GM23338 (cell line): ENCODE measurements around the gene COL16A1. TPM values are rescaled to one million over a fixed set of nuclear protein-coding genes. Genes with fewer than 3 reads are reported as not detected.

Experiments
- ATAC-seq: fragments of 200-7000 bp; cut with Tn5 transposase; 3 replicates; pipeline ENCODE4 v1.9.1; 2020
- DNase-seq: peaks from one replicate; pipeline ENCODE4 v3.0.0-alpha.2; 2015; ENCODE audit warnings: low spot score
- H2AFZ ChIP-seq: fragments of 200-600 bp; sonication (generic); 2 replicates; pipeline ENCODE4 v1.8.0; 2016; ENCODE audit warnings: antibody characterized with exemption, mild to moderate bottlenecking, moderate library complexity
- H3F3A ChIP-seq: fragments of 200-600 bp; sonication (generic); replicated peaks from 2 replicates; pipeline ENCODE4 v1.8.0; 2017; ENCODE audit warnings: antibody characterized with exemption, mixed run types, low read depth
- H3K27ac ChIP-seq: fragments of 200-600 bp; sonication (generic); 2 replicates; pipeline ENCODE4 v1.6.1; 2016; ENCODE audit warnings: low read depth
- H3K27me3 ChIP-seq: fragments of 200-600 bp; sonication (generic); 2 replicates; pipeline ENCODE4 v1.8.0; 2016; ENCODE audit warnings: mild to moderate bottlenecking, mixed run types, moderate library complexity; ENCODE audit not compliant: insufficient read depth
- H3K36me3 ChIP-seq: fragments of 200-600 bp; sonication (generic); 2 replicates; pipeline ENCODE4 v1.8.0; 2016; ENCODE audit warnings: mild to moderate bottlenecking; ENCODE audit not compliant: insufficient read depth
- H3K4me1 ChIP-seq: fragments of 200-600 bp; sonication (generic); 2 replicates; pipeline ENCODE4 v1.8.0; 2016; ENCODE audit warnings: mild to moderate bottlenecking, moderate library complexity; ENCODE audit not compliant: insufficient read depth
- H3K4me2 ChIP-seq: fragments of 200-600 bp; sonication (generic); 2 replicates; pipeline ENCODE4 v1.7.1; 2017; ENCODE audit warnings: mixed run types
- H3K4me3 ChIP-seq: fragments of 200-600 bp; sonication (generic); 2 replicates; pipeline ENCODE4 v1.6.1; 2016; ENCODE audit warnings: mixed run types
- H3K79me2 ChIP-seq: fragments of 200-600 bp; sonication (generic); replicated peaks from 2 replicates; pipeline ENCODE4 v1.8.0; 2017; ENCODE audit warnings: mild to moderate bottlenecking; ENCODE audit not compliant: insufficient read depth
- H3K9me2 ChIP-seq: fragments of 200-600 bp; sonication (generic); 2 replicates; pipeline ENCODE4 v1.8.0; 2017; ENCODE audit not compliant: insufficient read depth
- H4K20me1 ChIP-seq: fragments of 200-600 bp; sonication (generic); replicated peaks from 2 replicates; pipeline ENCODE4 v1.8.0; 2017; ENCODE audit warnings: mild to moderate bottlenecking; ENCODE audit not compliant: insufficient read depth
- H3K27ac Mint-ChIP-seq: 2 replicates; pipeline ENCODE4 v1.8.0; 2020; ENCODE audit warnings: inconsistent platforms, mild to moderate bottlenecking, moderate library complexity, mixed read lengths
- H3K27me3 Mint-ChIP-seq: 3 replicates; pipeline ENCODE4 v1.8.0; 2022; ENCODE audit warnings: low read depth, mild to moderate bottlenecking, moderate library complexity, mixed read lengths, inconsistent platforms; ENCODE audit not compliant: insufficient read depth, poor library complexity
- H3K36me3 Mint-ChIP-seq: 3 replicates; pipeline ENCODE4 v1.8.0; 2021; ENCODE audit warnings: low read depth, mild to moderate bottlenecking, inconsistent platforms, moderate library complexity, mixed read lengths
- H3K4me1 Mint-ChIP-seq: 3 replicates; pipeline ENCODE4 v1.8.0; 2020; ENCODE audit warnings: mild to moderate bottlenecking, inconsistent platforms, mixed read lengths
- H3K4me3 Mint-ChIP-seq: 3 replicates; pipeline ENCODE4 v1.8.0; 2021; ENCODE audit warnings: moderate library complexity, mild to moderate bottlenecking, inconsistent platforms, mixed read lengths
- H3K9me3 Mint-ChIP-seq: 3 replicates; pipeline ENCODE4 v1.8.0; 2020; ENCODE audit warnings: moderate library complexity, mild to moderate bottlenecking, inconsistent platforms, mixed read lengths
- CREB1 ChIP-seq: fragments of 250-450 bp; sonication (Bioruptor Pico); IDR thresholded peaks from 2 replicates; pipeline ENCODE4 v1.5.0; 2020; ENCODE audit warnings: low read depth, mild to moderate bottlenecking, moderate library complexity
- EZH2 ChIP-seq: fragments of 200-600 bp; sonication (generic); IDR thresholded peaks from one replicate; pipeline ENCODE4 v1.8.0; 2017; ENCODE audit warnings: antibody characterized with exemption, mild to moderate bottlenecking, low read depth; ENCODE audit not compliant: unreplicated experiment
- EZH2phosphoT487 ChIP-seq: fragments of 200-600 bp; sonication (generic); IDR thresholded peaks from one replicate; pipeline ENCODE4 v1.8.1; 2018; ENCODE audit warnings: antibody characterized with exemption; ENCODE audit not compliant: unreplicated experiment
- JUNB ChIP-seq: IDR thresholded peaks from one replicate; pipeline ENCODE4 v1.6.1; 2016; ENCODE audit warnings: antibody characterized with exemption; ENCODE audit not compliant: unreplicated experiment
- NANOG ChIP-seq: IDR thresholded peaks from 2 replicates; pipeline ENCODE4 v1.6.1; 2016; ENCODE audit warnings: antibody characterized with exemption, borderline replicate concordance
- POLR2AphosphoS5 ChIP-seq: IDR thresholded peaks from 2 replicates; pipeline ENCODE4 v1.6.1; 2016; ENCODE audit warnings: antibody characterized with exemption, low read depth
- STAT1 ChIP-seq: IDR thresholded peaks from one replicate; pipeline ENCODE4 v1.6.1; 2016; ENCODE audit warnings: antibody characterized with exemption; ENCODE audit not compliant: unreplicated experiment
- ZNF114 ChIP-seq: fragments of 250-450 bp; sonication (Bioruptor Pico); IDR thresholded peaks from 2 replicates; pipeline ENCODE4 v1.5.0; 2020; ENCODE audit warnings: mild to moderate bottlenecking, moderate library complexity
- polyA plus RNA-seq: library from polyadenylated mRNA; unstranded; fragments of >200 nt; fragmentation: Nextera tagmentation; extraction: Ambion mirVana; gene quantifications from 2 replicates; pipeline ENCODE4 v1.2.1, GENCODE V29; 2016
- total RNA-seq: library from RNA; depleted of rRNA; stranded (reverse); fragments of >200 nt; shearing (Covaris generic); gene quantifications from 2 replicates; pipeline ENCODE4 v1.2.3, GENCODE V29; 2014
- TF ChIP-seq, protein P1 (sequence below): fragments of 250-450 bp; sonication (Bioruptor Pico); IDR thresholded peaks from 2 replicates; pipeline ENCODE4 v1.5.0; 2020; ENCODE audit warnings: mild to moderate bottlenecking, moderate library complexity
- TF ChIP-seq, protein P2 (sequence below), 2 experiments: fragments of 200-600 bp in 1 of 2; sonication (generic) in 1 of 2; conservative IDR thresholded peaks; 2 replicates each; pipeline versions ENCODE4 v1.5.1 to v1.6.1; 2016 to 2017; ENCODE audit warnings: antibody characterized with exemption in 2 of 2, low read depth in 2 of 2, mild to moderate bottlenecking in 2 of 2, moderate library complexity in 1 of 2
- TF ChIP-seq, protein P3 (sequence below): IDR thresholded peaks from 2 replicates; pipeline ENCODE4 v1.6.1; 2016; ENCODE audit warnings: antibody characterized with exemption
- TF ChIP-seq, protein P4 (sequence below): IDR thresholded peaks from one replicate; pipeline ENCODE4 v1.6.1; 2018; ENCODE audit warnings: antibody characterized with exemption; ENCODE audit not compliant: unreplicated experiment

Gene COL16A1
- total and polyA plus RNA-seq, 2 experiments from 2014 or later = 4.2 to 13.2 TPM

DNA sequence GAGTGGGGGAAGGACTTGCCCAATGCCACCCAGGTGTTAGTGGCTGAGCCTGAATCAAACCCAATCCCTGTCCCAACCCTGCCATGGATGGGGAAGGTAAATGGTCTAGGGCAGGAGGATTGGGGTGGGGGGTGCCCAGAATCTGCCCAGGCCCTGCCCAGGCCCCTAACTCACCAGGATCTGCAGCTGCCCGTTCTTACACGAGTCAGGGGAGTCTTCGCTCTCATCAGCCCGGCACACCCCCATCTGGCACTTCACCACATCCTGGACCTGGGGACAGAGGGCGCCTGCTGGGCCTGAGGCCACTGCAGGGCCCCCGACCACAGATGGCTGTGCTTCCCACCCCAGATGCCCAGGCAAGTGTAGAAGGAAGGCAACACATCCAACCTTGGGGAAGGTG is 28.5 kb upstream of the COL16A1 start:
- Histone ChIP-seq H4K20me1 (no peaks in the 10 kb centered on the region), H3K27me3 (no peaks in the 10 kb centered on the region), H3K4me3 (no peak overlapping the region), H3F3A (no peaks in the 10 kb centered on the region), H3K9me2 (no peaks in the 10 kb centered on the region), H3K79me2 (no peaks in the 10 kb centered on the region), H3K36me3 (no peaks in the 10 kb centered on the region), H3K27ac (no peak overlapping the region), H2AFZ (no peak overlapping the region), H3K4me2 (no peak overlapping the region), H3K4me1 (no peaks in the 10 kb centered on the region)
- H3K4me3 Mint-ChIP-seq = no peak overlapping the region
- TF ChIP-seq CREB1 (CRISPR knock-in tag) (no peak), EZH2 (no peak), EZH2phosphoT487 (no peak), NANOG (no peak), ZNF114 (CRISPR knock-in tag) (no peak), JUNB (no peak), STAT1 (no peak), POLR2AphosphoS5 (no peak)
- TF ChIP-seq, protein P1, sequence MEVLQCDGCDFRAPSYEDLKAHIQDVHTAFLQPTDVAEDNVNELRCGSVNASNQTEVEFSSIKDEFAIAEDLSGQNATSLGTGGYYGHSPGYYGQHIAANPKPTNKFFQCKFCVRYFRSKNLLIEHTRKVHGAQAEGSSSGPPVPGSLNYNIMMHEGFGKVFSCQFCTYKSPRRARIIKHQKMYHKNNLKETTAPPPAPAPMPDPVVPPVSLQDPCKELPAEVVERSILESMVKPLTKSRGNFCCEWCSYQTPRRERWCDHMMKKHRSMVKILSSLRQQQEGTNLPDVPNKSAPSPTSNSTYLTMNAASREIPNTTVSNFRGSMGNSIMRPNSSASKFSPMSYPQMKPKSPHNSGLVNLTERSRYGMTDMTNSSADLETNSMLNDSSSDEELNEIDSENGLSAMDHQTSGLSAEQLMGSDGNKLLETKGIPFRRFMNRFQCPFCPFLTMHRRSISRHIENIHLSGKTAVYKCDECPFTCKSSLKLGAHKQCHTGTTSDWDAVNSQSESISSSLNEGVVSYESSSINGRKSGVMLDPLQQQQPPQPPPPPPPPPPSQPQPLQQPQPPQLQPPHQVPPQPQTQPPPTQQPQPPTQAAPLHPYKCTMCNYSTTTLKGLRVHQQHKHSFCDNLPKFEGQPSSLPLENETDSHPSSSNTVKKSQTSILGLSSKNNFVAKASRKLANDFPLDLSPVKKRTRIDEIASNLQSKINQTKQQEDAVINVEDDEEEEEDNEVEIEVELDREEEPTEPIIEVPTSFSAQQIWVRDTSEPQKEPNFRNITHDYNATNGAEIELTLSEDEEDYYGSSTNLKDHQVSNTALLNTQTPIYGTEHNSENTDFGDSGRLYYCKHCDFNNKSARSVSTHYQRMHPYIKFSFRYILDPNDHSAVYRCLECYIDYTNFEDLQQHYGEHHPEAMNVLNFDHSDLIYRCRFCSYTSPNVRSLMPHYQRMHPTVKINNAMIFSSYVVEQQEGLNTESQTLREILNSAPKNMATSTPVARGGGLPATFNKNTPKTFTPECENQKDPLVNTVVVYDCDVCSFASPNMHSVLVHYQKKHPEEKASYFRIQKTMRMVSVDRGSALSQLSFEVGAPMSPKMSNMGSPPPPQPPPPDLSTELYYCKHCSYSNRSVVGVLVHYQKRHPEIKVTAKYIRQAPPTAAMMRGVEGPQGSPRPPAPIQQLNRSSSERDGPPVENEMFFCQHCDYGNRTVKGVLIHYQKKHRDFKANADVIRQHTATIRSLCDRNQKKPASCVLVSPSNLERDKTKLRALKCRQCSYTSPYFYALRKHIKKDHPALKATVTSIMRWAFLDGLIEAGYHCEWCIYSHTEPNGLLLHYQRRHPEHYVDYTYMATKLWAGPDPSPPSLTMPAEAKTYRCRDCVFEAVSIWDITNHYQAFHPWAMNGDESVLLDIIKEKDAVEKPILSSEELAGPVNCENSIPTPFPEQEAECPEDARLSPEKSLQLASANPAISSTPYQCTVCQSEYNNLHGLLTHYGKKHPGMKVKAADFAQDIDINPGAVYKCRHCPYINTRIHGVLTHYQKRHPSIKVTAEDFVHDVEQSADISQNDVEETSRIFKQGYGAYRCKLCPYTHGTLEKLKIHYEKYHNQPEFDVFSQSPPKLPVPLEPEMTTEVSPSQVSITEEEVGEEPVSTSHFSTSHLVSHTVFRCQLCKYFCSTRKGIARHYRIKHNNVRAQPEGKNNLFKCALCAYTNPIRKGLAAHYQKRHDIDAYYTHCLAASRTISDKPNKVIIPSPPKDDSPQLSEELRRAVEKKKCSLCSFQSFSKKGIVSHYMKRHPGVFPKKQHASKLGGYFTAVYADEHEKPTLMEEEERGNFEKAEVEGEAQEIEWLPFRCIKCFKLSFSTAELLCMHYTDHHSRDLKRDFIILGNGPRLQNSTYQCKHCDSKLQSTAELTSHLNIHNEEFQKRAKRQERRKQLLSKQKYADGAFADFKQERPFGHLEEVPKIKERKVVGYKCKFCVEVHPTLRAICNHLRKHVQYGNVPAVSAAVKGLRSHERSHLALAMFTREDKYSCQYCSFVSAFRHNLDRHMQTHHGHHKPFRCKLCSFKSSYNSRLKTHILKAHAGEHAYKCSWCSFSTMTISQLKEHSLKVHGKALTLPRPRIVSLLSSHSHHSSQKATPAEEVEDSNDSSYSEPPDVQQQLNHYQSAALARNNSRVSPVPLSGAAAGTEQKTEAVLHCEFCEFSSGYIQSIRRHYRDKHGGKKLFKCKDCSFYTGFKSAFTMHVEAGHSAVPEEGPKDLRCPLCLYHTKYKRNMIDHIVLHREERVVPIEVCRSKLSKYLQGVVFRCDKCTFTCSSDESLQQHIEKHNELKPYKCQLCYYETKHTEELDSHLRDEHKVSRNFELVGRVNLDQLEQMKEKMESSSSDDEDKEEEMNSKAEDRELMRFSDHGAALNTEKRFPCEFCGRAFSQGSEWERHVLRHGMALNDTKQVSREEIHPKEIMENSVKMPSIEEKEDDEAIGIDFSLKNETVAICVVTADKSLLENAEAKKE = no peak
- TF ChIP-seq, protein P2, sequence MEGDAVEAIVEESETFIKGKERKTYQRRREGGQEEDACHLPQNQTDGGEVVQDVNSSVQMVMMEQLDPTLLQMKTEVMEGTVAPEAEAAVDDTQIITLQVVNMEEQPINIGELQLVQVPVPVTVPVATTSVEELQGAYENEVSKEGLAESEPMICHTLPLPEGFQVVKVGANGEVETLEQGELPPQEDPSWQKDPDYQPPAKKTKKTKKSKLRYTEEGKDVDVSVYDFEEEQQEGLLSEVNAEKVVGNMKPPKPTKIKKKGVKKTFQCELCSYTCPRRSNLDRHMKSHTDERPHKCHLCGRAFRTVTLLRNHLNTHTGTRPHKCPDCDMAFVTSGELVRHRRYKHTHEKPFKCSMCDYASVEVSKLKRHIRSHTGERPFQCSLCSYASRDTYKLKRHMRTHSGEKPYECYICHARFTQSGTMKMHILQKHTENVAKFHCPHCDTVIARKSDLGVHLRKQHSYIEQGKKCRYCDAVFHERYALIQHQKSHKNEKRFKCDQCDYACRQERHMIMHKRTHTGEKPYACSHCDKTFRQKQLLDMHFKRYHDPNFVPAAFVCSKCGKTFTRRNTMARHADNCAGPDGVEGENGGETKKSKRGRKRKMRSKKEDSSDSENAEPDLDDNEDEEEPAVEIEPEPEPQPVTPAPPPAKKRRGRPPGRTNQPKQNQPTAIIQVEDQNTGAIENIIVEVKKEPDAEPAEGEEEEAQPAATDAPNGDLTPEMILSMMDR (conservative IDR thresholded peaks at IDR 0.05; ENCODE audit: low read depth in 2 of 2) = no peak
- TF ChIP-seq, protein P3, sequence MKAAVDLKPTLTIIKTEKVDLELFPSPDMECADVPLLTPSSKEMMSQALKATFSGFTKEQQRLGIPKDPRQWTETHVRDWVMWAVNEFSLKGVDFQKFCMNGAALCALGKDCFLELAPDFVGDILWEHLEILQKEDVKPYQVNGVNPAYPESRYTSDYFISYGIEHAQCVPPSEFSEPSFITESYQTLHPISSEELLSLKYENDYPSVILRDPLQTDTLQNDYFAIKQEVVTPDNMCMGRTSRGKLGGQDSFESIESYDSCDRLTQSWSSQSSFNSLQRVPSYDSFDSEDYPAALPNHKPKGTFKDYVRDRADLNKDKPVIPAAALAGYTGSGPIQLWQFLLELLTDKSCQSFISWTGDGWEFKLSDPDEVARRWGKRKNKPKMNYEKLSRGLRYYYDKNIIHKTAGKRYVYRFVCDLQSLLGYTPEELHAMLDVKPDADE = no peak
- TF ChIP-seq, protein P4, sequence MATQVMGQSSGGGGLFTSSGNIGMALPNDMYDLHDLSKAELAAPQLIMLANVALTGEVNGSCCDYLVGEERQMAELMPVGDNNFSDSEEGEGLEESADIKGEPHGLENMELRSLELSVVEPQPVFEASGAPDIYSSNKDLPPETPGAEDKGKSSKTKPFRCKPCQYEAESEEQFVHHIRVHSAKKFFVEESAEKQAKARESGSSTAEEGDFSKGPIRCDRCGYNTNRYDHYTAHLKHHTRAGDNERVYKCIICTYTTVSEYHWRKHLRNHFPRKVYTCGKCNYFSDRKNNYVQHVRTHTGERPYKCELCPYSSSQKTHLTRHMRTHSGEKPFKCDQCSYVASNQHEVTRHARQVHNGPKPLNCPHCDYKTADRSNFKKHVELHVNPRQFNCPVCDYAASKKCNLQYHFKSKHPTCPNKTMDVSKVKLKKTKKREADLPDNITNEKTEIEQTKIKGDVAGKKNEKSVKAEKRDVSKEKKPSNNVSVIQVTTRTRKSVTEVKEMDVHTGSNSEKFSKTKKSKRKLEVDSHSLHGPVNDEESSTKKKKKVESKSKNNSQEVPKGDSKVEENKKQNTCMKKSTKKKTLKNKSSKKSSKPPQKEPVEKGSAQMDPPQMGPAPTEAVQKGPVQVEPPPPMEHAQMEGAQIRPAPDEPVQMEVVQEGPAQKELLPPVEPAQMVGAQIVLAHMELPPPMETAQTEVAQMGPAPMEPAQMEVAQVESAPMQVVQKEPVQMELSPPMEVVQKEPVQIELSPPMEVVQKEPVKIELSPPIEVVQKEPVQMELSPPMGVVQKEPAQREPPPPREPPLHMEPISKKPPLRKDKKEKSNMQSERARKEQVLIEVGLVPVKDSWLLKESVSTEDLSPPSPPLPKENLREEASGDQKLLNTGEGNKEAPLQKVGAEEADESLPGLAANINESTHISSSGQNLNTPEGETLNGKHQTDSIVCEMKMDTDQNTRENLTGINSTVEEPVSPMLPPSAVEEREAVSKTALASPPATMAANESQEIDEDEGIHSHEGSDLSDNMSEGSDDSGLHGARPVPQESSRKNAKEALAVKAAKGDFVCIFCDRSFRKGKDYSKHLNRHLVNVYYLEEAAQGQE = no peak
- DNase-seq (no peak), ATAC-seq (no peak)
- no peak overlapping the region for H3K27ac Mint-ChIP-seq
- peaks cover 9% of the 10 kb centered on the region; the same call in 2 of the 3 replicates for H3K4me1 Mint-ChIP-seq
- no peaks in the 10 kb centered on the region for H3K9me3 Mint-ChIP-seq
- H3K36me3 Mint-ChIP-seq = no peaks in the 10 kb centered on the region; the same call in 2 of the 3 replicates
- no peaks in the 10 kb centered on the region for H3K27me3 Mint-ChIP-seq
